ENCODE measurements around the gene AFAP1L2.

The AFAP1L2 gene

DNA sequence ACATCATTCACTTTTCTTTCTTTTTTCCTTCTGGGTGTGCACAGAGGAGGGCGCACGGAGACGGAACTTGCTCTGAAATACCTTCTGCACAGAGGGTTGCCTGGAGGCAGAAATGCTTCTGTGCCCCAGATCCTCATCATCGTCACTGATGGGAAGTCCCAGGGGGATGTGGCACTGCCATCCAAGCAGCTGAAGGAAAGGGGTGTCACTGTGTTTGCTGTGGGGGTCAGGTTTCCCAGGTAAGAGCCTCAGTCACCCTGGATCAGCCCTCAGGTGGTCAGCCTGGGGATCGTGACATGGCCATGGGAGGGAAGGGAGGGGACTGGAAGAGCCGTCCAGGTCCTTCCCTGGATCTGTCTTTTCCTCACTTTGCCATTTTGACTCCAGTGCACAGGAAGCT is 131.6 kb downstream of the AFAP1L2 start:
- no peaks in the 10 kb centered on the region for H3K4me1 ChIP-seq (ENCODE audit: low read length)
- H2AFZ ChIP-seq (ENCODE audit: low read depth, low read length): no peak overlapping the region
- H3K4me2 ChIP-seq (ENCODE audit: low read length): no peak overlapping the region
- H3K9ac ChIP-seq (ENCODE audit: low read length): no peak overlapping the region
- H3K79me2 ChIP-seq (ENCODE audit: low read length): no peaks in the 10 kb centered on the region
- TF ChIP-seq, protein P1, sequence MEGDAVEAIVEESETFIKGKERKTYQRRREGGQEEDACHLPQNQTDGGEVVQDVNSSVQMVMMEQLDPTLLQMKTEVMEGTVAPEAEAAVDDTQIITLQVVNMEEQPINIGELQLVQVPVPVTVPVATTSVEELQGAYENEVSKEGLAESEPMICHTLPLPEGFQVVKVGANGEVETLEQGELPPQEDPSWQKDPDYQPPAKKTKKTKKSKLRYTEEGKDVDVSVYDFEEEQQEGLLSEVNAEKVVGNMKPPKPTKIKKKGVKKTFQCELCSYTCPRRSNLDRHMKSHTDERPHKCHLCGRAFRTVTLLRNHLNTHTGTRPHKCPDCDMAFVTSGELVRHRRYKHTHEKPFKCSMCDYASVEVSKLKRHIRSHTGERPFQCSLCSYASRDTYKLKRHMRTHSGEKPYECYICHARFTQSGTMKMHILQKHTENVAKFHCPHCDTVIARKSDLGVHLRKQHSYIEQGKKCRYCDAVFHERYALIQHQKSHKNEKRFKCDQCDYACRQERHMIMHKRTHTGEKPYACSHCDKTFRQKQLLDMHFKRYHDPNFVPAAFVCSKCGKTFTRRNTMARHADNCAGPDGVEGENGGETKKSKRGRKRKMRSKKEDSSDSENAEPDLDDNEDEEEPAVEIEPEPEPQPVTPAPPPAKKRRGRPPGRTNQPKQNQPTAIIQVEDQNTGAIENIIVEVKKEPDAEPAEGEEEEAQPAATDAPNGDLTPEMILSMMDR (IDR thresholded peaks at IDR 0.05; ENCODE audit: low read depth, low read length): no peak
- TF ChIP-seq EZH2phosphoT487 (IDR thresholded peaks at IDR 0.05; ENCODE audit: low read depth): no peak
- no peak overlapping the region for H3K4me3 ChIP-seq (ENCODE audit: low read length)
- no peak overlapping the region for H3K27ac ChIP-seq (ENCODE audit: low read length)
- no peaks in the 10 kb centered on the region for H3K9me3 ChIP-seq (ENCODE audit: insufficient read depth, low read length)
- no peaks in the 10 kb centered on the region for H4K20me1 ChIP-seq (ENCODE audit: insufficient read depth, low read length)
- no peaks in the 10 kb centered on the region for H3K36me3 ChIP-seq (replicated peaks; ENCODE audit: low read depth, low read length)
- peaks cover 5% of the 10 kb centered on the region; the same call in 1 of the 2 replicates for H3K27me3 ChIP-seq (ENCODE audit: low read depth, low read length)

GRCh38 chr10:114271779-114272167 is 132.5 kb downstream of the AFAP1L2 start:
- no peaks in the 10 kb centered on the region for H3K9me3 ChIP-seq (ENCODE audit: insufficient read depth, low read length)
- no peaks in the 10 kb centered on the region for H4K20me1 ChIP-seq (ENCODE audit: insufficient read depth, low read length)
- H3K27me3 ChIP-seq (ENCODE audit: low read depth, low read length): peaks cover 5% of the 10 kb centered on the region; the same call in 1 of the 2 replicates
- TF ChIP-seq EZH2phosphoT487 (IDR thresholded peaks at IDR 0.05; ENCODE audit: low read depth): no peak
- TF ChIP-seq, protein P1 (IDR thresholded peaks at IDR 0.05; ENCODE audit: low read depth, low read length): no peak
- no peak overlapping the region for H3K4me3 ChIP-seq (ENCODE audit: low read length)
- H3K36me3 ChIP-seq (replicated peaks; ENCODE audit: low read depth, low read length): no peaks in the 10 kb centered on the region
- no peaks in the 10 kb centered on the region for H3K79me2 ChIP-seq (ENCODE audit: low read length)
- H3K9ac ChIP-seq (ENCODE audit: low read length): no peak overlapping the region
- no peaks in the 10 kb centered on the region for H3K4me1 ChIP-seq (ENCODE audit: low read length)
- H3K4me2 ChIP-seq (ENCODE audit: low read length): no peak overlapping the region
- H2AFZ ChIP-seq (ENCODE audit: low read depth, low read length): no peak overlapping the region
- H3K27ac ChIP-seq (ENCODE audit: low read length): no peak overlapping the region

DNA sequence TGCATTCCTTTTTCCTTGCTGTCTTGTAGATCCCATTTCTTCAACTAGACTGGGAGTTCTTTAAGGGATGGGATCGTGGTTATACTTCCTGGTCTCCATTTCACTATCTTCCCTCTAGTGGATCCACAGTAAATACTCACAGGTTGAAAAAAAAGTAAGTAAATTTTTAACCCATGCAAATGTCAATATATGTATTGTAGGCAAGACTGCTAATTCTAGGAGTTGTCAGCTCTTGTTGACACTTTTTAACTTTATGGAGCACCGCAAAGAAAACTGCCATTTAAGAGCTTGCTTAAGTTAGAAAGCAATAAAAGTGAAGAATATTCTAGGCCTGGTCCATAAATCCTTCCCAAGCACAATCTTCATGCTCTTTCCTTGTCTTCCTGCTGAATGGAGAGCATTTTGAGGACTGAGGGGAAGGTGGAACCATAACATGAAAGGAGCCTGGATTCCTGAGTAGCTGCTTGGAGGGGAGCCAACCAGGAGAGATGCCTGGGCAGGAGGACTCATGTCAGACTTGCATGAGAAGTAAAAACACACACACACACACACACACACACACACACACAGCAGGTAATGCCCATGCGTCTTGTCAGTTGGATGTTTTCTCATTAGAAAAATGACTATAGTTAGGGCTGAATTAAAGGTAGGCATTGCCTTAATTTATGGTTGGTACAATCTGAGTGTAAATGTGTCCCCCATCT is 133.1 kb downstream of the AFAP1L2 start:
- no peak overlapping the region for H3K4me2 ChIP-seq (ENCODE audit: low read length)
- H3K36me3 ChIP-seq (replicated peaks; ENCODE audit: low read depth, low read length): no peaks in the 10 kb centered on the region
- H3K79me2 ChIP-seq (ENCODE audit: low read length): no peaks in the 10 kb centered on the region
- TF ChIP-seq, protein P1 (IDR thresholded peaks at IDR 0.05; ENCODE audit: low read depth, low read length): no peak
- TF ChIP-seq EZH2phosphoT487 (IDR thresholded peaks at IDR 0.05; ENCODE audit: low read depth): no peak
- no peaks in the 10 kb centered on the region for H3K9me3 ChIP-seq (ENCODE audit: insufficient read depth, low read length)
- no peaks in the 10 kb centered on the region for H4K20me1 ChIP-seq (ENCODE audit: insufficient read depth, low read length)
- H3K27ac ChIP-seq (ENCODE audit: low read length): no peak overlapping the region
- H3K4me1 ChIP-seq (ENCODE audit: low read length): no peaks in the 10 kb centered on the region
- H3K27me3 ChIP-seq (ENCODE audit: low read depth, low read length): peaks cover 5% of the 10 kb centered on the region; the same call in 1 of the 2 replicates
- H3K9ac ChIP-seq (ENCODE audit: low read length): no peak overlapping the region
- no peak overlapping the region for H2AFZ ChIP-seq (ENCODE audit: low read depth, low read length)
- no peak overlapping the region for H3K4me3 ChIP-seq (ENCODE audit: low read length)

DNA sequence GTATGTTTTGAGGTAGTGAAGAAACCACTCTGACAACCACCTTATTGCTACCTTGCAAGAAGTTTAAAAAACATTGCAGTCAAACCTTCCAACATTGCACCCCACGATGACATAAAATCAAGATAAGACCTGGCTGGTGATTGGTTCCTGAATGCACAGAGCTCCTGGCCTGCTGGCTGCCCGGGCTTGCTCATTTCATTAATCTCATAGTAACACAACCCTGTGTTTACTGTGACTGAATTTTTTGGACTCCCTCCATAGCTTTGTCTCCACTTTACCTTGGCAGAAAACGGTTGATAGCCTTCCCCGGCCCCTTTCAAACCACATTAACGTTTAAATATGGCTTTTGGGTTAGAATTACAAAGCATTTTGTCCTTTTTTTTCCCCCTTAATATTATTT is 137.8 kb downstream of the AFAP1L2 start:
- Histone ChIP-seq H3K4me1 (ENCODE audit: low read length) (no peaks in the 10 kb centered on the region), H2AFZ (ENCODE audit: low read depth, low read length) (no peak overlapping the region), H4K20me1 (ENCODE audit: insufficient read depth, low read length) (no peaks in the 10 kb centered on the region), H3K36me3 (replicated peaks; ENCODE audit: low read depth, low read length) (no peaks in the 10 kb centered on the region), H3K9me3 (ENCODE audit: insufficient read depth, low read length) (no peaks in the 10 kb centered on the region), H3K79me2 (ENCODE audit: low read length) (no peaks in the 10 kb centered on the region), H3K27me3 (ENCODE audit: low read depth, low read length) (peaks cover 5% of the 10 kb centered on the region; the same call in 1 of the 2 replicates), H3K4me2 (ENCODE audit: low read length) (no peak overlapping the region), H3K27ac (ENCODE audit: low read length) (no peak overlapping the region), H3K9ac (ENCODE audit: low read length) (no peak overlapping the region), H3K4me3 (ENCODE audit: low read length) (no peak overlapping the region)
- TF ChIP-seq, protein P1 (IDR thresholded peaks at IDR 0.05; ENCODE audit: low read depth, low read length): no peak
- TF ChIP-seq EZH2phosphoT487 (IDR thresholded peaks at IDR 0.05; ENCODE audit: low read depth): no peak
